HEK293 (cell line): Measurements from ENCODE around the gene CCBE1.

Experiments
- CTCF ChIA-PET: fragments of 350-600 bp; formaldehyde crosslinking; extraction: SDS; loops from one replicate; lab custom pipeline; 2021; ENCODE audit warnings: antibody characterized with exemption; lab: Yijun Ruan, JAX
- POLR2A ChIA-PET: fragments of 300-600 bp; formaldehyde crosslinking; extraction: SDS; loops from one replicate; lab custom pipeline; 2020; ENCODE audit warnings: antibody characterized with exemption, inconsistent platforms; lab: Yijun Ruan, JAX
- H3K27ac ChIP-seq: fragments of 200-500 bp; sonication (Bioruptor generic); 2 replicates; pipeline ENCODE4 v1.5.1; 2014; ENCODE audit warnings: low read depth, low read length, control low read depth, inconsistent platforms; ENCODE audit errors: extremely low read depth
- H3K36me3 ChIP-seq, 2 experiments: fragments of 200-500 bp in 1 of 2; sonication (Bioruptor generic) in 1 of 2; 1 replicate in 1 of 2; 2 replicates in 1 of 2; pipeline ENCODE4 v1.5.1; 2014 to 2017; ENCODE audit warnings: inconsistent platforms in 2 of 2, low read length in 2 of 2; ENCODE audit not compliant: control insufficient read depth in 2 of 2, insufficient read depth in 1 of 2
- H3K4me1 ChIP-seq: fragments of 200-500 bp; sonication (Bioruptor generic); 2 replicates; pipeline ENCODE4 v1.5.1; 2014; ENCODE audit warnings: mild to moderate bottlenecking, low read length, inconsistent platforms; ENCODE audit not compliant: control insufficient read depth, insufficient read depth
- H3K4me3 ChIP-seq: 2 replicates; pipeline ENCODE4 v1.5.1; 2011; ENCODE audit warnings: low read depth, mild to moderate bottlenecking, control low read depth, low read length, moderate library complexity
- H3K9me3 ChIP-seq: fragments of 200-500 bp; sonication (Bioruptor generic); 2 replicates; pipeline ENCODE4 v1.5.1; 2014; ENCODE audit warnings: low read depth, low read length, inconsistent platforms; ENCODE audit not compliant: control insufficient read depth, insufficient read depth
- HOXA7 ChIP-seq: sonication (generic); formaldehyde crosslinking; IDR thresholded peaks from 2 replicates; pipeline ENCODE4 v1.8.1; 2022; ENCODE audit warnings: missing genetic modification reagents, borderline replicate concordance
- KLF8 ChIP-seq: fragments of 450-650 bp; formaldehyde crosslinking; IDR thresholded peaks from 2 replicates; pipeline ENCODE4 v1.5.1; 2016; ENCODE audit warnings: missing biosample characterization, missing genetic modification characterization
- PATZ1 ChIP-seq: fragments of 450-650 bp; formaldehyde crosslinking; IDR thresholded peaks from 2 replicates; pipeline ENCODE4 v1.5.1; 2016; ENCODE audit warnings: missing biosample characterization, missing genetic modification characterization
- SCRT1 ChIP-seq: fragments of 450-650 bp; formaldehyde crosslinking; IDR thresholded peaks from 2 replicates; pipeline ENCODE4 v1.5.1; 2016; ENCODE audit warnings: missing biosample characterization, missing genetic modification characterization, borderline replicate concordance
- SP3 ChIP-seq: fragments of 450-650 bp; formaldehyde crosslinking; IDR thresholded peaks from 2 replicates; pipeline ENCODE4 v1.5.1; 2016; ENCODE audit warnings: missing biosample characterization, missing genetic modification characterization
- ZBTB8A ChIP-seq: fragments of 450-650 bp; formaldehyde crosslinking; IDR thresholded peaks from 2 replicates; pipeline ENCODE4 v1.5.1; 2016; ENCODE audit warnings: missing biosample characterization, missing genetic modification characterization
- ZNF2 ChIP-seq: fragments of 450-650 bp; formaldehyde crosslinking; IDR thresholded peaks from 2 replicates; pipeline ENCODE4 v1.5.1; 2016; ENCODE audit warnings: missing biosample characterization, missing genetic modification characterization
- ZNF26 ChIP-seq: fragments of 450-650 bp; formaldehyde crosslinking; IDR thresholded peaks from 2 replicates; pipeline ENCODE4 v1.5.1; 2016; ENCODE audit warnings: missing biosample characterization, missing genetic modification characterization
- ZNF324 ChIP-seq: fragments of 450-650 bp; formaldehyde crosslinking; IDR thresholded peaks from 2 replicates; pipeline ENCODE4 v1.5.1; 2016; ENCODE audit warnings: missing biosample characterization, missing genetic modification characterization
- ZNF426 ChIP-seq: fragments of 450-650 bp; formaldehyde crosslinking; IDR thresholded peaks from 2 replicates; pipeline ENCODE4 v1.5.1; 2017; ENCODE audit warnings: missing biosample characterization, missing genetic modification characterization, mild to moderate bottlenecking, inconsistent platforms, moderate library complexity
- ZNF544 ChIP-seq: fragments of 450-650 bp; formaldehyde crosslinking; IDR thresholded peaks from 2 replicates; pipeline ENCODE4 v1.5.0; 2017; ENCODE audit warnings: missing biosample characterization, missing genetic modification characterization
- ZNF701 ChIP-seq: fragments of 450-650 bp; formaldehyde crosslinking; IDR thresholded peaks from 2 replicates; pipeline ENCODE4 v1.5.1; 2016; ENCODE audit warnings: missing biosample characterization, missing genetic modification characterization
- ZNF707 ChIP-seq: fragments of 450-650 bp; formaldehyde crosslinking; IDR thresholded peaks from 2 replicates; pipeline ENCODE4 v1.5.1; 2016; ENCODE audit warnings: missing biosample characterization, missing genetic modification characterization
- ZNF792 ChIP-seq: fragments of 450-650 bp; formaldehyde crosslinking; IDR thresholded peaks from 2 replicates; pipeline ENCODE4 v1.5.1; 2016; ENCODE audit warnings: missing biosample characterization, missing genetic modification characterization
- TF ChIP-seq, protein P1 (sequence below): fragments of 450-650 bp; formaldehyde crosslinking; IDR thresholded peaks from 2 replicates; pipeline ENCODE4 v1.5.1; 2016; ENCODE audit warnings: missing biosample characterization, missing genetic modification characterization
- TF ChIP-seq, protein P2 (sequence below): fragments of 450-650 bp; formaldehyde crosslinking; IDR thresholded peaks from 2 replicates; pipeline ENCODE4 v1.5.1; 2016; ENCODE audit warnings: missing biosample characterization, missing genetic modification characterization, low read depth
- TF ChIP-seq, protein P3 (sequence below): fragments of 450-650 bp; formaldehyde crosslinking; IDR thresholded peaks from 2 replicates; pipeline ENCODE4 v1.5.1; 2017; ENCODE audit warnings: missing biosample characterization, mild to moderate bottlenecking, missing genetic modification characterization, moderate library complexity
- TF ChIP-seq, protein P4 (sequence below): fragments of 450-650 bp; formaldehyde crosslinking; IDR thresholded peaks from 2 replicates; pipeline ENCODE4 v1.5.1; 2016; ENCODE audit warnings: missing biosample characterization, missing genetic modification characterization
- TF ChIP-seq, protein P5 (sequence below): fragments of 450-650 bp; formaldehyde crosslinking; IDR thresholded peaks from 2 replicates; pipeline ENCODE4 v1.5.0; 2017; ENCODE audit warnings: missing biosample characterization, missing genetic modification characterization, borderline replicate concordance

Gene CCBE1

GRCh38 chr18:59469463-59470180, 227.6 kb downstream of the CCBE1 start:
- H3K4me1 ChIP-seq = no peaks in the 10 kb centered on the region
- ChIA-PET CTCF (interaction anchor here (0.6 to 2.3 kb wide), 3 partner anchors 9 to 701 kb away, joined by 3 to 15 read pairs (median 3); no protein-coding TSS in a partner anchor), POLR2A (no interaction called here)
- H3K4me3 ChIP-seq = no peak overlapping the region
- H3K36me3 ChIP-seq = no peaks in the 10 kb centered on the region
- H3K9me3 ChIP-seq = no peaks in the 10 kb centered on the region
- TF ChIP-seq ZNF324 (tag by site-specific recombination) = no peak
- no peak for TF ChIP-seq ZNF792
- TF ChIP-seq, protein P1, sequence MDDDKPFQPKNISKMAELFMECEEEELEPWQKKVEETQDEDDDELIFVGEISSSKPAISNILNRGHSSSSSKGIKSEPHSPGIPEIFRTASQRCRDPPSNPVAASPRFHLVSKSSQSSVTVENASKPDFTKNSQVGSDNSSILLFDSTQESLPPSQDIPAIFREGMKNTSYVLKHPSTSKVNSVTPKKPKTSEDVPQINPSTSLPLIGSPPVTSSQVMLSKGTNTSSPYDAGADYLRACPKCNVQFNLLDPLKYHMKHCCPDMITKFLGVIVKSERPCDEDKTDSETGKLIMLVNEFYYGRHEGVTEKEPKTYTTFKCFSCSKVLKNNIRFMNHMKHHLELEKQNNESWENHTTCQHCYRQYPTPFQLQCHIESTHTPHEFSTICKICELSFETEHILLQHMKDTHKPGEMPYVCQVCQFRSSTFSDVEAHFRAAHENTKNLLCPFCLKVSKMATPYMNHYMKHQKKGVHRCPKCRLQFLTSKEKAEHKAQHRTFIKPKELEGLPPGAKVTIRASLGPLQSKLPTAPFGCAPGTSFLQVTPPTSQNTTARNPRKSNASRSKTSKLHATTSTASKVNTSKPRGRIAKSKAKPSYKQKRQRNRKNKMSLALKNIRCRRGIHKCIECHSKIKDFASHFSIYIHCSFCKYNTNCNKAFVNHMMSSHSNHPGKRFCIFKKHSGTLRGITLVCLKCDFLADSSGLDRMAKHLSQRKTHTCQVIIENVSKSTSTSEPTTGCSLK (tag by site-specific recombination) = no peak
- TF ChIP-seq, protein P2, sequence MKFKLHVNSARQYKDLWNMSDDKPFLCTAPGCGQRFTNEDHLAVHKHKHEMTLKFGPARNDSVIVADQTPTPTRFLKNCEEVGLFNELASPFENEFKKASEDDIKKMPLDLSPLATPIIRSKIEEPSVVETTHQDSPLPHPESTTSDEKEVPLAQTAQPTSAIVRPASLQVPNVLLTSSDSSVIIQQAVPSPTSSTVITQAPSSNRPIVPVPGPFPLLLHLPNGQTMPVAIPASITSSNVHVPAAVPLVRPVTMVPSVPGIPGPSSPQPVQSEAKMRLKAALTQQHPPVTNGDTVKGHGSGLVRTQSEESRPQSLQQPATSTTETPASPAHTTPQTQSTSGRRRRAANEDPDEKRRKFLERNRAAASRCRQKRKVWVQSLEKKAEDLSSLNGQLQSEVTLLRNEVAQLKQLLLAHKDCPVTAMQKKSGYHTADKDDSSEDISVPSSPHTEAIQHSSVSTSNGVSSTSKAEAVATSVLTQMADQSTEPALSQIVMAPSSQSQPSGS = no peak
- TF ChIP-seq KLF8 (tag by site-specific recombination) = no peak
- no peak for TF ChIP-seq PATZ1 (tag by site-specific recombination)
- no peak for TF ChIP-seq ZNF544
- no peak for TF ChIP-seq ZNF701 (tag by site-specific recombination)
- TF ChIP-seq ZNF426 (tag by site-specific recombination) = no peak
- no peak for TF ChIP-seq ZNF707 (tag by site-specific recombination)
- H3K27ac ChIP-seq = no peak overlapping the region

- Histone ChIP-seq H3K36me3 (no peaks in the 10 kb centered on the region), H3K4me3 (no peak overlapping the region), H3K27ac (no peak overlapping the region), H3K4me1 (no peaks in the 10 kb centered on the region), H3K9me3 (no peaks in the 10 kb centered on the region)
- CTCF ChIA-PET = interaction anchor here (0.6 to 2.4 kb wide), 4 partner anchors 9 to 700 kb away, joined by 3 to 9 read pairs (median 3); no protein-coding TSS in a partner anchor
- POLR2A ChIA-PET = interaction anchor here (0.7 kb wide), 1 partner anchor 14 kb away, joined by 3 read pairs; no protein-coding TSS in a partner anchor
- TF ChIP-seq, protein P3, sequence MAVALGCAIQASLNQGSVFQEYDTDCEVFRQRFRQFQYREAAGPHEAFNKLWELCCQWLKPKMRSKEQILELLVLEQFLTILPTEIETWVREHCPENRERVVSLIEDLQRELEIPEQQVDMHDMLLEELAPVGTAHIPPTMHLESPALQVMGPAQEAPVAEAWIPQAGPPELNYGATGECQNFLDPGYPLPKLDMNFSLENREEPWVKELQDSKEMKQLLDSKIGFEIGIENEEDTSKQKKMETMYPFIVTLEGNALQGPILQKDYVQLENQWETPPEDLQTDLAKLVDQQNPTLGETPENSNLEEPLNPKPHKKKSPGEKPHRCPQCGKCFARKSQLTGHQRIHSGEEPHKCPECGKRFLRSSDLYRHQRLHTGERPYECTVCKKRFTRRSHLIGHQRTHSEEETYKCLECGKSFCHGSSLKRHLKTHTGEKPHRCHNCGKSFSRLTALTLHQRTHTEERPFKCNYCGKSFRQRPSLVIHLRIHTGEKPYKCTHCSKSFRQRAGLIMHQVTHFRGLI (tag by site-specific recombination) = no peak
- no peak for TF ChIP-seq SP3 (tag by site-specific recombination)
- no peak for TF ChIP-seq ZNF2
- TF ChIP-seq, protein P4, sequence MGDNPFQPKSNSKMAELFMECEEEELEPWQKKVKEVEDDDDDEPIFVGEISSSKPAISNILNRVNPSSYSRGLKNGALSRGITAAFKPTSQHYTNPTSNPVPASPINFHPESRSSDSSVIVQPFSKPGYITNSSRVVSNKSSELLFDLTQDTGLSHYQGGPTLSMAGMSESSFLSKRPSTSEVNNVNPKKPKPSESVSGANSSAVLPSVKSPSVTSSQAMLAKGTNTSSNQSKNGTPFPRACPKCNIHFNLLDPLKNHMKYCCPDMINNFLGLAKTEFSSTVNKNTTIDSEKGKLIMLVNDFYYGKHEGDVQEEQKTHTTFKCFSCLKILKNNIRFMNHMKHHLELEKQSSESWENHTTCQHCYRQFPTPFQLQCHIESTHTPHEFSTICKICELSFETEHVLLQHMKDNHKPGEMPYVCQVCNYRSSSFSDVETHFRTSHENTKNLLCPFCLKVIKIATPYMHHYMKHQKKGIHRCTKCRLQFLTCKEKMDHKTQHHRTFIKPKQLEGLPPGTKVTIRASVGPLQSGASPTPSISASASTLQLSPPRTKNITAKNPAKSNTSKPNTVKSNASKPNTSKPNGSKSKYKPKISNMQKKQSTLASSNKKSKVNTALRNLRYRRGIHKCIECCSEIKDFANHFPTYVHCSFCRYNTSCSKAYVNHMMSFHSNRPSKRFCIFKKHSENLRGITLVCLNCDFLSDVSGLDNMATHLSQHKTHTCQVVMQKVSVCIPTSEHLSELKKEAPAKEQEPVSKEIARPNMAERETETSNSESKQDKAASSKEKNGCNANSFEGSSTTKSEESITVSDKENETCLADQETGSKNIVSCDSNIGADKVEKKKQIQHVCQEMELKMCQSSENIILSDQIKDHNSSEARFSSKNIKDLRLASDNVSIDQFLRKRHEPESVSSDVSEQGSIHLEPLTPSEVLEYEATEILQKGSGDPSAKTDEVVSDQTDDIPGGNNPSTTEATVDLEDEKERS (tag by site-specific recombination) = no peak
- TF ChIP-seq HOXA7 = no peak
- no peak for TF ChIP-seq SCRT1
- TF ChIP-seq, protein P5, sequence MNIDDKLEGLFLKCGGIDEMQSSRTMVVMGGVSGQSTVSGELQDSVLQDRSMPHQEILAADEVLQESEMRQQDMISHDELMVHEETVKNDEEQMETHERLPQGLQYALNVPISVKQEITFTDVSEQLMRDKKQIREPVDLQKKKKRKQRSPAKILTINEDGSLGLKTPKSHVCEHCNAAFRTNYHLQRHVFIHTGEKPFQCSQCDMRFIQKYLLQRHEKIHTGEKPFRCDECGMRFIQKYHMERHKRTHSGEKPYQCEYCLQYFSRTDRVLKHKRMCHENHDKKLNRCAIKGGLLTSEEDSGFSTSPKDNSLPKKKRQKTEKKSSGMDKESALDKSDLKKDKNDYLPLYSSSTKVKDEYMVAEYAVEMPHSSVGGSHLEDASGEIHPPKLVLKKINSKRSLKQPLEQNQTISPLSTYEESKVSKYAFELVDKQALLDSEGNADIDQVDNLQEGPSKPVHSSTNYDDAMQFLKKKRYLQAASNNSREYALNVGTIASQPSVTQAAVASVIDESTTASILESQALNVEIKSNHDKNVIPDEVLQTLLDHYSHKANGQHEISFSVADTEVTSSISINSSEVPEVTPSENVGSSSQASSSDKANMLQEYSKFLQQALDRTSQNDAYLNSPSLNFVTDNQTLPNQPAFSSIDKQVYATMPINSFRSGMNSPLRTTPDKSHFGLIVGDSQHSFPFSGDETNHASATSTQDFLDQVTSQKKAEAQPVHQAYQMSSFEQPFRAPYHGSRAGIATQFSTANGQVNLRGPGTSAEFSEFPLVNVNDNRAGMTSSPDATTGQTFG (tag by site-specific recombination) = no peak
- TF ChIP-seq ZBTB8A (tag by site-specific recombination) = no peak
- no peak for TF ChIP-seq ZNF26 (tag by site-specific recombination)
Measured at GRCh38 chr18:59468821-59469220, 228.4 kb downstream of the CCBE1 start.
